ENCODE data around the gene MYEF2.

DNA sequence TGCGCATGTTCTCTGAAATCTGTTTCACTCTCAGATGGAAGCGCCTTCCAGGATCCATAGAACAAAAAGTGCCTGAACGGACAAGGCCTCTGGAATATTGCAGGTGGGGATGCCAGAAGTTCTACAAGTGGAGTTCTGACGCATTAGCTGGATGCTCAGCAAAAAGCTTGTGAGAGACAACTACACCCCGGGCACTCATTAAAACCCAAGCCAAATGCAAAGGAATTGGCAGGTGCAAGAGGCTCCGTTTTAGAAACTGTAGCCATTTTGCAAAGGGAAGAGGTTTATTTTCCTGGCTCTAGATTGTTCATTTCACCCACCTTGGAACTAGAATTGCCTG is 92.5 kb downstream of the MYEF2 start:
- TF ChIP-seq, protein P1, sequence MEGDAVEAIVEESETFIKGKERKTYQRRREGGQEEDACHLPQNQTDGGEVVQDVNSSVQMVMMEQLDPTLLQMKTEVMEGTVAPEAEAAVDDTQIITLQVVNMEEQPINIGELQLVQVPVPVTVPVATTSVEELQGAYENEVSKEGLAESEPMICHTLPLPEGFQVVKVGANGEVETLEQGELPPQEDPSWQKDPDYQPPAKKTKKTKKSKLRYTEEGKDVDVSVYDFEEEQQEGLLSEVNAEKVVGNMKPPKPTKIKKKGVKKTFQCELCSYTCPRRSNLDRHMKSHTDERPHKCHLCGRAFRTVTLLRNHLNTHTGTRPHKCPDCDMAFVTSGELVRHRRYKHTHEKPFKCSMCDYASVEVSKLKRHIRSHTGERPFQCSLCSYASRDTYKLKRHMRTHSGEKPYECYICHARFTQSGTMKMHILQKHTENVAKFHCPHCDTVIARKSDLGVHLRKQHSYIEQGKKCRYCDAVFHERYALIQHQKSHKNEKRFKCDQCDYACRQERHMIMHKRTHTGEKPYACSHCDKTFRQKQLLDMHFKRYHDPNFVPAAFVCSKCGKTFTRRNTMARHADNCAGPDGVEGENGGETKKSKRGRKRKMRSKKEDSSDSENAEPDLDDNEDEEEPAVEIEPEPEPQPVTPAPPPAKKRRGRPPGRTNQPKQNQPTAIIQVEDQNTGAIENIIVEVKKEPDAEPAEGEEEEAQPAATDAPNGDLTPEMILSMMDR (IDR thresholded peaks at IDR 0.05 in 8 of 11, conservative IDR thresholded peaks at IDR 0.05 in 3 of 11) = no peak
- no peak for TF ChIP-seq POLR2A (IDR thresholded peaks at IDR 0.05)

All from spleen (tissue), 7 donors.